HG03439 (cell line): ENCODE data around the gene MED29.

Experiments
- ATAC-seq: cut with Tn5 transposase; IDR thresholded peaks from one replicate; pipeline ENCODE4 v1.9.1; 2021; ENCODE audit warnings: mild to moderate bottlenecking, moderate library complexity; ENCODE audit not compliant: unreplicated experiment

MED29 gene

GRCh38 chr19:39390751-39391437 lies at the start of gene MED29, which contains the start of gene PAF1:
TSS of gene MED29 (plus strand) at chr19:39391378. CDS start at chr19:39391423, 45 bp downstream.
TSS of gene PAF1 (minus strand) at chr19:39391106. CDS start at chr19:39390864, 242 bp downstream.
- ATAC-seq = peak; percentile 91

GRCh38 chr19:39341719-39342604 lies 49.2 kb upstream of the MED29 start, which contains the start of gene SAMD4B:
TSS of gene SAMD4B (plus strand) at chr19:39342421. CDS start at chr19:39356894, 14,473 bp downstream.
- ATAC-seq = peak; percentile 92

GRCh38 chr19:39342647-39343305 lies 48.4 kb upstream of the MED29 start:
- ATAC-seq = no peak

- ATAC-seq = no peak
Observed at GRCh38 chr19:39345956-39346355, 45.2 kb upstream of the MED29 start.

- no peak for ATAC-seq
Observed at GRCh38 chr19:39347332-39348164, 43.6 kb upstream of the MED29 start.

- no peak for ATAC-seq
Observed at GRCh38 chr19:39349326-39349725, 41.9 kb upstream of the MED29 start.

GRCh38 chr19:39350156-39350555 lies 41.0 kb upstream of the MED29 start:
- ATAC-seq = no peak

- ATAC-seq = no peak
Observed at GRCh38 chr19:39351537-39352064, 39.6 kb upstream of the MED29 start.

- ATAC-seq = no peak
Observed at GRCh38 chr19:39352381-39353255, 38.6 kb upstream of the MED29 start.

- ATAC-seq = no peak
Observed at GRCh38 chr19:39355253-39355652, 35.9 kb upstream of the MED29 start.

GRCh38 chr19:39356073-39356472 lies 35.1 kb upstream of the MED29 start:
- ATAC-seq = no peak

- no peak for ATAC-seq
Observed at GRCh38 chr19:39356647-39357046, 34.5 kb upstream of the MED29 start.

GRCh38 chr19:39359026-39359425 lies 32.2 kb upstream of the MED29 start:
- ATAC-seq = no peak

- no peak for ATAC-seq
Observed at GRCh38 chr19:39360599-39360998, 30.6 kb upstream of the MED29 start.

- ATAC-seq = no peak
Observed at GRCh38 chr19:39362682-39363657, 28.2 kb upstream of the MED29 start.

GRCh38 chr19:39363901-39364457 lies 27.2 kb upstream of the MED29 start:
- no peak for ATAC-seq

- no peak for ATAC-seq
Observed at GRCh38 chr19:39365531-39365930, 25.6 kb upstream of the MED29 start.

- no peak for ATAC-seq
Observed at GRCh38 chr19:39369200-39369599, 22.0 kb upstream of the MED29 start.
